Tibial artery (tissue), 4 donors: ENCODE data around the gene EAF1.
"Not testable (repeated sequence)": the region's sequence is repeated elsewhere in the genome, so short reads cannot be mapped to it uniquely, and the experiment has no call there.

Experiments used
- DNase-seq, 2 donors: peaks; one replicate each; pipeline ENCODE4 v3.0.0-alpha.2; 2019
- H3K27ac ChIP-seq, 2 donors: fragments of 200-600 bp; sonication (generic) in 1 of 2; 1 replicate in 1 of 2; 2 replicates in 1 of 2; pipeline ENCODE4 v1.5.1; 2018 to 2019; ENCODE audit warnings: mild to moderate bottlenecking in 1 of 2
- H3K27me3 ChIP-seq, 2 donors: fragments of 200-600 bp; sonication (generic) in 1 of 2; one replicate each; pipeline versions ENCODE4 v1.5.1 to v1.6.0; 2016 to 2019
- H3K36me3 ChIP-seq, 3 donors: fragments of 200-600 bp; sonication (generic) in 2 of 3; one replicate each; pipeline ENCODE4 v1.5.1; 2016 to 2019; ENCODE audit warnings: mild to moderate bottlenecking in 2 of 3
- H3K4me1 ChIP-seq, 4 donors: fragments of 200-600 bp; sonication (generic) in 2 of 4; 1 replicate in 3 of 4; 2 replicates in 1 of 4; pipeline ENCODE4 v1.5.1; 2016 to 2019
- H3K4me3 ChIP-seq, 2 donors: fragments of 200-600 bp; sonication (generic) in 1 of 2; 1 replicate in 1 of 2; 2 replicates in 1 of 2; pipeline ENCODE4 v1.5.1; 2018 to 2019; ENCODE audit warnings: mild to moderate bottlenecking in 2 of 2
- H3K9me3 ChIP-seq, 3 donors: fragments of 200-600 bp; sonication (generic) in 1 of 3; one replicate each; pipeline ENCODE4 v1.5.1; 2016 to 2019
- intact Hi-C: fragments of 100-400 bp; cut with DNase I; formaldehyde crosslinking; loops from one replicate; pipeline ENCODE4 v1.15.0; 2023; ENCODE audit warnings: low total_unique reads
- TF ChIP-seq, protein P1 (sequence below), 2 experiments: fragments of 200-600 bp in 1 of 2; fragments of 450-650 bp in 1 of 2; IDR thresholded peaks; one replicate each; pipeline ENCODE4 v1.5.1; 2017 to 2019; ENCODE audit warnings: antibody characterized with exemption in 2 of 2, mild to moderate bottlenecking in 1 of 2, moderate library complexity in 1 of 2

Gene EAF1

DNA sequence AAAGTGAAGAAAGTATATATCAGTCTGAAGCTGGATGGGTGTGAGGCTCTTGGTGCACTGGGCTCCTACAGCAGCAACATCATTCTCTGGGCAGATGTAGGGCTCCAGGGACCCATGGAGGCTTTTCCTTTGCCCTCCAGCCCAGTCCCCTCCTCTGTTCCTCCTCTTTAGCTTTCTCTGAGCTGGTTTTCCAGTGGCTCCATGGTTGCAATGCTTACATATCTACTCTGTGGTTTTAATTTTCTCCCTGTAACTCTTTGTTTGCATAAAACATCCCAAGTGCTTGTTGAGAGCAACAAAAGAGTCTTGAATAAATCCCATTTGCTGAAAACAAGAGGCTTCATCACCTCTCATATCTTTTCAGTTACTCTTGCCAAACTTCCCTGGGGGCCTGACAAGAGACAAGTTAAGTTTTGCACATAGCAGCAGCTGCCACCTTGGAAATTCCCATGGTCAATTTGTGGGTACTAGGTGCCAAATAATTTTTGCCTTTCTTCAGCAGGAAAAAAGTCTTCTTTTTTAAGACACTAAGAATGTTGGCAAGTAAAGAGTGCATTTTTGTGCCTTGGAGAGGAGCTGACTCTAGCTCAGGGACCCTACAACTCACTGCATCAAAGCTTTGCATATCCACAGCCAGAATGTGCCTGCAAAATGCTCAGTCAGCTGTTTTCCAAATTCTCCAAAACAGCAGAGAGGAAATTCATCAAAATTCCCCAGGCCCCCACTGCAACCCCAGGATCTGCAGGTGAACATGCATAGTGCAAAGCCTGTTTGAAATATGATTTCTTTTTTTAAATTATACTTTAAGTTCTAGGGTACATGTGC lies 52.2 kb downstream of the EAF1 start:
- H3K27me3 ChIP-seq: no peaks in the 10 kb centered on the region
- H3K36me3 ChIP-seq: no peaks in the 10 kb centered on the region
- H3K9me3 ChIP-seq: no peaks in the 10 kb centered on the region
- H3K27ac ChIP-seq: no peak overlapping the region
- H3K4me1 ChIP-seq: peaks cover 0 to 3% (median 0%) of the 10 kb centered on the region in 4 donors
- intact Hi-C loops: no loop called here
- no peak overlapping the region for H3K4me3 ChIP-seq
- DNase-seq: no peak
- TF ChIP-seq, protein P1, sequence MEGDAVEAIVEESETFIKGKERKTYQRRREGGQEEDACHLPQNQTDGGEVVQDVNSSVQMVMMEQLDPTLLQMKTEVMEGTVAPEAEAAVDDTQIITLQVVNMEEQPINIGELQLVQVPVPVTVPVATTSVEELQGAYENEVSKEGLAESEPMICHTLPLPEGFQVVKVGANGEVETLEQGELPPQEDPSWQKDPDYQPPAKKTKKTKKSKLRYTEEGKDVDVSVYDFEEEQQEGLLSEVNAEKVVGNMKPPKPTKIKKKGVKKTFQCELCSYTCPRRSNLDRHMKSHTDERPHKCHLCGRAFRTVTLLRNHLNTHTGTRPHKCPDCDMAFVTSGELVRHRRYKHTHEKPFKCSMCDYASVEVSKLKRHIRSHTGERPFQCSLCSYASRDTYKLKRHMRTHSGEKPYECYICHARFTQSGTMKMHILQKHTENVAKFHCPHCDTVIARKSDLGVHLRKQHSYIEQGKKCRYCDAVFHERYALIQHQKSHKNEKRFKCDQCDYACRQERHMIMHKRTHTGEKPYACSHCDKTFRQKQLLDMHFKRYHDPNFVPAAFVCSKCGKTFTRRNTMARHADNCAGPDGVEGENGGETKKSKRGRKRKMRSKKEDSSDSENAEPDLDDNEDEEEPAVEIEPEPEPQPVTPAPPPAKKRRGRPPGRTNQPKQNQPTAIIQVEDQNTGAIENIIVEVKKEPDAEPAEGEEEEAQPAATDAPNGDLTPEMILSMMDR (IDR thresholded peaks at IDR 0.05): no peak

GRCh38 chr3:15484551-15484950 lies 57.2 kb downstream of the EAF1 start:
- H3K27ac ChIP-seq, H3K9me3 ChIP-seq, H3K4me1 ChIP-seq, intact Hi-C loops, H3K27me3 ChIP-seq, H3K4me3 ChIP-seq, DNase-seq: not testable (repeated sequence)
- H3K36me3 ChIP-seq: peaks cover 11 to 19% (median 14%) of the 10 kb centered on the region in 3 donors

DNA sequence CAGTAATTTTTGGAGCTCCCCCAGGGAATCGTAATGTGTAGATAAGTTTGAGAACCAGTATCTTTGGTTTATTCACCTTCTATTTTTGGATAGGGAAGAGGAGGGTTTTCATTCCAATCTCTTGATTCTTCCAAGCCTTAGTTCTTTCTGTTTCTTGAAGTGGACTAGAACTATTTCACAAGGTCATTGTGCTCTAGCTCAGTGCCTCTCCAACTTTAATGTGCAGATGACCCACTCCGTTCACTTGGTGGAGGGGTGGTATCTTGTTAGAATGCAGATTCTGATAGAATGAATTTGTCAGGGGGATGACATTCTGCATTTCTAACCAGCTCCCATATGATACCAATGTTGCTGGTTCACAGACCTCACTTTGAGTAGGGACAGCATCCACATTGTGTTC lies 58.6 kb downstream of the EAF1 start:
- Histone ChIP-seq H3K4me1 (no peaks in the 10 kb centered on the region), H3K36me3 (peaks cover 11 to 19% (median 14%) of the 10 kb centered on the region in 3 donors), H3K27ac (no peak overlapping the region), H3K4me3 (no peak overlapping the region), H3K9me3 (no peaks in the 10 kb centered on the region), H3K27me3 (no peaks in the 10 kb centered on the region)
- DNase-seq: no peak
- intact Hi-C loops: no loop called here
- TF ChIP-seq, protein P1 (IDR thresholded peaks at IDR 0.05): no peak

DNA sequence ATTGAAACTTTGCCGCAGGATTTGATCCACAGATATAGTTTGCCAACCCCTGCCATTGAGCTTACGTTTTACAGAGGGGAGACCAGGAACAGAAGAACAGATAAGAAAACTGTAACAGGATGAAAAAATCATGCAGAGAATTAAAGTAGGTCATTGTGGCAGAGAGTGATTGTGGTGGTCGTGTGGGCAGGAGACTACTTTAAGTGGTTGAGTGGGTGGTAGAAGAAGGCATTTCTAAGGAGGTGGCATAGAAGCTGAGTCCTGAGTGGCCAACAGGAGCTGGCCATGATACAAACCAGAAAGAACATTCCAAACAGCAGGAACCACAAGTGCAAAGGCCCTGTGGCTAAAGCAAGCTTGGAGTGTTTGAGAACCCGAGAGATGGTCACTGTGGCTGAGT lies 59.6 kb downstream of the EAF1 start:
- H3K27me3 ChIP-seq: no peaks in the 10 kb centered on the region
- DNase-seq: no peak
- TF ChIP-seq, protein P1 (IDR thresholded peaks at IDR 0.05): no peak
- H3K4me3 ChIP-seq: no peak overlapping the region
- peaks cover 11 to 19% (median 14%) of the 10 kb centered on the region in 3 donors for H3K36me3 ChIP-seq
- intact Hi-C loops: no loop called here
- no peaks in the 10 kb centered on the region for H3K9me3 ChIP-seq
- no peaks in the 10 kb centered on the region for H3K4me1 ChIP-seq
- H3K27ac ChIP-seq: no peak overlapping the region

- no peaks in the 10 kb centered on the region for H3K4me1 ChIP-seq
- TF ChIP-seq, protein P1 (IDR thresholded peaks at IDR 0.05): no peak
- no peaks in the 10 kb centered on the region for H3K9me3 ChIP-seq
- no peak overlapping the region for H3K27ac ChIP-seq
- H3K36me3 ChIP-seq: peaks cover 11 to 19% (median 14%) of the 10 kb centered on the region in 3 donors
- intact Hi-C loops: no loop called here
- H3K27me3 ChIP-seq: no peaks in the 10 kb centered on the region
- no peak for DNase-seq
- no peak overlapping the region for H3K4me3 ChIP-seq
Observed at GRCh38 chr3:15488002-15488401, 60.6 kb downstream of the EAF1 start.

DNA sequence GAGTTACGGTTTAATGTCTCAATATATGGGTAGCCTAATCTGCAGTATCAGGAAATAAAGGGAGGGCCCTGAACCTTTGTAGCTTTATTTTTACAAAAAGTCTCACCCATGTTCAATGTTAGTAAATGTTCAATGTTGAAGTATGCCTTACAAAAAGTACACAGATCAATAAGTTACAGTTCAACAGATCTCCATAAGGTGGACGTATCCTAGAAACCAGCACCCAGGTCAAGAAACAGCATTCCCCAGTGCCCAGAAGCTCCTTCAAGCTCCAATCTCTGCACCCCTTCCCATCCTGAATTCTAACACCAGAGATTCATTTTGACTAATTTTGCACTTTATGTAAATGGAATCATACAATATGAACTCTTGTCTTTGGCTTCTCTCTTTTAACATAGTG lies 62.8 kb downstream of the EAF1 start:
- H3K36me3 ChIP-seq: peaks cover 11 to 19% (median 14%) of the 10 kb centered on the region in 3 donors
- H3K27me3 ChIP-seq: no peaks in the 10 kb centered on the region
- H3K9me3 ChIP-seq: no peaks in the 10 kb centered on the region
- DNase-seq: no peak
- H3K4me1 ChIP-seq: no peaks in the 10 kb centered on the region
- H3K4me3 ChIP-seq: no peak overlapping the region
- TF ChIP-seq, protein P1 (IDR thresholded peaks at IDR 0.05): no peak
- intact Hi-C loops: no loop called here
- H3K27ac ChIP-seq: no peak overlapping the region
